GM23248 (cell line): ENCODE results near the gene MAML2. TPM values are rescaled to one million over a fixed set of nuclear protein-coding genes. Genes with fewer than 3 reads are reported as not detected.
A peak's percentile ranks its signal among the peaks of the same experiment; 100 is the strongest.

ENCODE experiments used
- DNase-seq: peaks from one replicate; pipeline ENCODE4 v3.0.0-alpha.2; 2015
- H2AFZ ChIP-seq: fragments of 200-600 bp; sonication (generic); 2 replicates; pipeline ENCODE4 v1.6.1; 2016; ENCODE audit warnings: antibody characterized with exemption
- H3F3A ChIP-seq: fragments of 200-600 bp; sonication (generic); 2 replicates; pipeline ENCODE4 v1.6.1; 2016; ENCODE audit warnings: mild to moderate bottlenecking, antibody characterized with exemption, mixed run types; ENCODE audit not compliant: insufficient read depth
- H3K27ac ChIP-seq: fragments of 200-600 bp; sonication (generic); 2 replicates; pipeline ENCODE4 v1.5.1; 2016; ENCODE audit warnings: mild to moderate bottlenecking
- H3K27me3 ChIP-seq: fragments of 200-600 bp; sonication (generic); replicated peaks from 2 replicates; pipeline ENCODE4 v1.6.1; 2016; ENCODE audit warnings: mild to moderate bottlenecking; ENCODE audit not compliant: insufficient read depth
- H3K36me3 ChIP-seq: fragments of 200-600 bp; sonication (generic); 2 replicates; pipeline ENCODE4 v1.6.1; 2016; ENCODE audit warnings: low read depth, mild to moderate bottlenecking
- H3K4me1 ChIP-seq: fragments of 200-600 bp; sonication (generic); 2 replicates; pipeline ENCODE4 v1.6.1; 2016; ENCODE audit warnings: mild to moderate bottlenecking; ENCODE audit not compliant: insufficient read depth
- H3K4me2 ChIP-seq: fragments of 200-600 bp; sonication (generic); one replicate; pipeline ENCODE4 v1.6.1; 2016; ENCODE audit warnings: mild to moderate bottlenecking; ENCODE audit not compliant: unreplicated experiment
- H3K4me3 ChIP-seq: fragments of 200-600 bp; sonication (generic); 2 replicates; pipeline ENCODE4 v1.5.1; 2016; ENCODE audit warnings: mild to moderate bottlenecking
- H3K79me2 ChIP-seq: fragments of 200-600 bp; sonication (generic); 2 replicates; pipeline ENCODE4 v1.6.1; 2016; ENCODE audit warnings: mild to moderate bottlenecking; ENCODE audit not compliant: insufficient read depth
- H3K9ac ChIP-seq: fragments of 200-600 bp; sonication (generic); 2 replicates; pipeline ENCODE4 v1.6.1; 2016; ENCODE audit warnings: mild to moderate bottlenecking
- H3K9me2 ChIP-seq: fragments of 200-600 bp; sonication (generic); 2 replicates; pipeline ENCODE4 v1.6.1; 2016; ENCODE audit warnings: mixed run types, mild to moderate bottlenecking, moderate library complexity; ENCODE audit not compliant: insufficient read depth
- H3K9me3 ChIP-seq: fragments of 200-600 bp; sonication (generic); one replicate; pipeline ENCODE4 v1.6.1; 2017; ENCODE audit warnings: low read depth
- H4K20me1 ChIP-seq: fragments of 200-600 bp; sonication (generic); 2 replicates; pipeline ENCODE4 v1.6.0; 2016; ENCODE audit not compliant: insufficient read depth
- EZH2 ChIP-seq: fragments of 200-600 bp; sonication (generic); IDR thresholded peaks from 2 replicates; pipeline ENCODE4 v1.6.1; 2018; ENCODE audit warnings: antibody characterized with exemption, mild to moderate bottlenecking; ENCODE audit not compliant: insufficient read depth, poor library complexity, severe bottlenecking
- EZH2phosphoT487 ChIP-seq: fragments of 200-600 bp; sonication (generic); IDR thresholded peaks from 2 replicates; pipeline ENCODE4 v1.6.1; 2018; ENCODE audit warnings: antibody characterized with exemption, moderate library complexity, mild to moderate bottlenecking, low read depth; ENCODE audit not compliant: insufficient read depth
- WGBS, 2 experiments: methylation state at CpG; one replicate each; pipeline ENCODE4 v1.1.6; 2015 to 2017; ENCODE audit warnings: low lambda C conversion rate in 2 of 2, low coverage in 1 of 2; ENCODE audit errors: missing lambda C conversion rate in 2 of 2; 5-methylcytosine and 5-hydroxymethylcytosine counted together
- in situ Hi-C: fragments of 300-500 bp; cut with MboI; formaldehyde crosslinking; loops from 2 replicates; pipeline ENCODE4 v1.15.0; 2020
- polyA plus RNA-seq: library from polyadenylated mRNA; unstranded; fragments of >200 nt; fragmentation: Nextera tagmentation; extraction: Ambion mirVana; gene quantifications from 2 replicates; pipeline ENCODE4 v1.2.1, GENCODE V29; 2016
- total RNA-seq: library from RNA; depleted of rRNA; stranded (reverse); fragments of >200 nt; shearing (Covaris generic); gene quantifications from 2 replicates; pipeline ENCODE4 v1.2.3, GENCODE V29; 2014

The MAML2 gene
- total and polyA plus RNA-seq, 2 experiments from 2014 or later, result 7.4 to 23.7 TPM

- Histone ChIP-seq H4K20me1 (no peaks in the 10 kb centered on the region), H3K36me3 (no peaks in the 10 kb centered on the region), H3K4me2 (no peak overlapping the region), H2AFZ (no peak overlapping the region), H3K9ac (no peak overlapping the region), H3F3A (peaks cover 58% of the 10 kb centered on the region), H3K27me3 (no peaks in the 10 kb centered on the region), H3K9me3 (no peaks in the 10 kb centered on the region), H3K79me2 (peaks cover 93% of the 10 kb centered on the region), H3K9me2 (no peaks in the 10 kb centered on the region), H3K4me3 (no peak overlapping the region), H3K27ac (no peak overlapping the region), H3K4me1 (peaks cover 56% of the 10 kb centered on the region)
- in situ Hi-C loops, result no loop called here
- no peak for DNase-seq
- TF ChIP-seq EZH2 (no peak), EZH2phosphoT487 (no peak)
- WGBS, 2 experiments, result 96 to 99% methylated on average over 5 of the region's 5 CpGs
Measured at GRCh38 chr11:96107143-96107824, 235.7 kb downstream of the MAML2 start.

- no peak overlapping the region for H3K4me3 ChIP-seq
- H3K9me2 ChIP-seq, result no peaks in the 10 kb centered on the region
- no peak overlapping the region for H3K4me2 ChIP-seq
- no peaks in the 10 kb centered on the region for H3K36me3 ChIP-seq
- no peak overlapping the region for H3K27ac ChIP-seq
- H3K27me3 ChIP-seq, result no peaks in the 10 kb centered on the region
- peaks cover 55% of the 10 kb centered on the region for H3K4me1 ChIP-seq
- no peak overlapping the region for H2AFZ ChIP-seq
- TF ChIP-seq EZH2 (no peak), EZH2phosphoT487 (no peak)
- peaks cover 93% of the 10 kb centered on the region for H3K79me2 ChIP-seq
- in situ Hi-C loops, result no loop called here
- no peak overlapping the region for H3K9ac ChIP-seq
- peaks cover 58% of the 10 kb centered on the region for H3F3A ChIP-seq
- no peaks in the 10 kb centered on the region for H3K9me3 ChIP-seq
- 98 to 99% methylated on average over 3 of the region's 3 CpGs for WGBS, 2 experiments
- no peak for DNase-seq
- no peaks in the 10 kb centered on the region for H4K20me1 ChIP-seq
Measured at GRCh38 chr11:96106645-96107044, 236.3 kb downstream of the MAML2 start.

DNA sequence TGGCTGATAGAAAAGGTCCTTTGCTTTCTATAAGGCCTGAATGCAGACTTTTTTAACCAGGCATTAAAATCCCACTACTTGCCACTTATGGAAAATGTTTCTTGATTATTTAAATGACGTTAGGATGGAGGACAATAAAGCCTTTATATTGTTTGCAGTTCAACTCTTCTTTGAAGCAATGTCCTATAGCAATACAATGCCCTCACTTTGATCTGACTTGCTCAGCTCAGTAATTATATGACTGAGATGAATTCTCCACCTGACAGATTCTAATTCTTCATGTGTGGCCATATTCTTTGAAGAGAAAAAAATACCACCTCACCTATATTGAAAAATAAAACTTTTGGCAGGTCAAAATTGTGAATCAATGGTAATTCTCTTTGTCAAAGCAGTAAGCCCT lies 237.1 kb downstream of the MAML2 start:
- Histone ChIP-seq H3K27me3 (no peaks in the 10 kb centered on the region), H3F3A (peaks cover 51% of the 10 kb centered on the region), H3K79me2 (peaks cover 93% of the 10 kb centered on the region), H3K4me2 (no peak overlapping the region), H3K9ac (no peak overlapping the region), H3K9me2 (no peaks in the 10 kb centered on the region), H2AFZ (no peak overlapping the region), H4K20me1 (no peaks in the 10 kb centered on the region), H3K27ac (peak overlapping the region; percentile 46), H3K36me3 (no peaks in the 10 kb centered on the region), H3K4me1 (peaks cover 50% of the 10 kb centered on the region), H3K9me3 (no peaks in the 10 kb centered on the region), H3K4me3 (no peak overlapping the region)
- in situ Hi-C loops, result no loop called here
- no peak for DNase-seq
- 96 to 97% methylated on average over 1 of the region's 1 CpG for WGBS, 2 experiments
- no peak for TF ChIP-seq EZH2
- no peak for TF ChIP-seq EZH2phosphoT487

GRCh38 chr11:96105197-96105895 lies 237.6 kb downstream of the MAML2 start:
- Histone ChIP-seq H3K79me2 (peaks cover 93% of the 10 kb centered on the region), H3K4me2 (peak overlapping the region; percentile 8), H3F3A (peaks cover 45% of the 10 kb centered on the region), H3K36me3 (no peaks in the 10 kb centered on the region), H3K4me3 (no peak overlapping the region), H3K9me2 (no peaks in the 10 kb centered on the region), H3K4me1 (peaks cover 50% of the 10 kb centered on the region), H3K27me3 (no peaks in the 10 kb centered on the region), H3K27ac (peak overlapping the region; percentile 46), H2AFZ (no peak overlapping the region), H3K9ac (peak overlapping the region; percentile 3; the same call in 1 of the 2 replicates), H3K9me3 (no peaks in the 10 kb centered on the region), H4K20me1 (no peaks in the 10 kb centered on the region)
- DNase-seq, result peak; percentile 58
- in situ Hi-C loops, result no loop called here
- WGBS, 2 experiments, result 16 to 52% methylated on average over 1 of the region's 1 CpG
- TF ChIP-seq EZH2 (no peak), EZH2phosphoT487 (no peak)
